ENCODE measurements around the gene GATC.
A peak's percentile ranks its signal among the peaks of the same experiment; 100 is the strongest.
"Not testable (repeated sequence)": the region's sequence is repeated elsewhere in the genome, so short reads cannot be mapped to it uniquely, and the experiment has no call there.

Gene GATC

DNA sequence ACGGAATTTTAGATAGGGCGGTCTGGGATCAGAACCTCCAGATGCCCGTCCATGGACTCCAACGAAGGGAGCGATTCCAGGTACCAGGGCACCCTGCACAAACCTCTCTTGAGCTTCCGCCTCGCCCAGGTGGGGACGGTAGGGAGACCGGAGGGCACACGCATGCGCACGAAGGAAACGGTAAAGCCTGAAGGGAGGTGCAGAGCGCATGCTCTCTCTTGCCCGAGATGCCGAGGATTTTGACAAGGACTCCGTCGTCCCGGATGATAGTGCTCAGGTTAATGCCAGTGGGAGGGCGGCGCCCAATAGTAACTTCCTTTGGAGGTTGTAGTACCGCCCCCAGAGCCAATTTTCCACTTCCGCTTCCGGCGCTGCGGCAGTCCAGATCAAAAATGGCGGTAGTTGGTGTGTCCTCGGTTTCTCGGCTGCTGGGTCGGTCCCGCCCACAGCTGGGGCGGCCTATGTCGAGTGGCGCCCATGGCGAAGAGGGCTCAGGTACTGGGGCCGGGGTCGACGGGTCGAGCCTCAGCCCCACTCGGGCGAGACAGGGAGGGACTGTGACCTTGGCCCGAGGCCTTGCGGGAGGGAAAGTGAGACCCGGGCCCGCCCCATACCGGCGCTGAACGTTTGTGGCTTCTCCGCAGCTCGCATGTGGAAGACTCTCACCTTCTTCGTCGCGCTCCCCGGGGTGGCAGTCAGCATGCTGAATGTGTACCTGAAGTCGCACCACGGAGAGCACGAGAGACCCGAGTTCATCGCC lies 8.3 kb upstream of the GATC start, which contains the start of gene COX6A1:
Gene COX6A1, plus strand, starts transcription at position 379 of the 760 bp plus-strand sequence. Its CDS starts 14 bp downstream, at position 393.
- peak; percentile 96 to 98 for DNase-seq (ENCODE audit: low read depth in 2 of 2)

DNA sequence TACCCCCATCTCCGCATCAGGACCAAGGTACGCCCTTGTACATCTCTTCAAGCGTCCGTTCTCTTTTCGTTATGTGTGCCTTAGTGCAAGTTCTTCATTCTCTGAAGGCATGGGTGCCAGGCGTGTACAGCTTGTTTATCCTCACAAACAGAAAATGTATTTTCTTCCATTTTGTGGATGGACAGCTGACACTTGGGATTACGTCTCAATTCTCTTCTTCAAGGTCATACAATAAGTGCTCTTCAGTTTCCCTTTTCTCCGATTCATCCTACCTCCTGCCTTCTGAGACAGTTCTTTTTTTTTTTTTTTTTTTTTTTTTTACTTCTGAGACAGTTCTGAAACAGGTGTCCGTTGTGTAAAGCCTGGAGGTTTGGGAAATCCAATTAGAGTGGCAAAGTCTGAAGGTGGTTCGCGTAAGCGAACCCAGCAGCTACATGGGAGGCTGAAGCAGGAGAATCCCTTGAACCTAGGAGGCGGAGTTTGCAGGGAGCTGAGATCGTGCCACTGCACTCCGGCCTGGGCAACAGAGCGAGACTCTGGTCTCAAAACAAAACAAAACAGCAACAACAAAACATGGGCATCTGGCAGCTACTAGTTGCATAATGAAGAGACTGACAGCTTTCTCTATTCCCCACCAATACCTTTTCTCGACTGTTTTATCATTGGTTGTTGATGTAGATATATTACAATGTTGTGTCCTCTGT lies 7.6 kb upstream of the GATC start:
- no peak for DNase-seq (ENCODE audit: low read depth in 2 of 2)

DNA sequence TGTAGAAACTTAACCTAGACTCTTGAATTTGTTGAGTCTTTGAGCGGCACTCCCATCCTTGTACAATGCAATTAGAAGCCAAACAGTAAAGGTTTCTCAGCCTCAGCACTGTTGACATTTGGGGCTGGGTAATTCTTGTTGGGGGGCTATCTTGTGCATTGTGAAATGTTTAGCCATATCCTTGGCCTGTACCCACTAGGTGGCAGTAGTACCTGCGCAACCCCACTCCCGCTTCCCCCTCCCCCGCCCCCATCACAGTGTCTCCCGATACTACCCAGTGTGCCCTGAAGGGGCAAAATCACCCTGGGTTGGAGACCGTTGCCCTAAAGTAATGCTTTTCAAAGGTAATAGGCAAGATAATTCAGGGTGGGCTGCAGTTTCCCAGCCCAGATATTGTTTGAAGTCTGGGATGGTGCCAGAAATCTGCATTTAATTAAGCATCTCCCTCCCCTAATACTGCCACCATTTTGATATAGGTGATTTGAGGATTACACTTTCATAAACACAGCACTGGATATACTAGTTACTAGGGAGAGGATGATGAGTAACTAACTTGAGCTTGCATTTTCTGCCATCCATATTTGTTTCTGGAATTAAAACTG lies 6.5 kb upstream of the GATC start:
- DNase-seq (ENCODE audit: low read depth in 2 of 2): peak; percentile 54 to 69

DNA sequence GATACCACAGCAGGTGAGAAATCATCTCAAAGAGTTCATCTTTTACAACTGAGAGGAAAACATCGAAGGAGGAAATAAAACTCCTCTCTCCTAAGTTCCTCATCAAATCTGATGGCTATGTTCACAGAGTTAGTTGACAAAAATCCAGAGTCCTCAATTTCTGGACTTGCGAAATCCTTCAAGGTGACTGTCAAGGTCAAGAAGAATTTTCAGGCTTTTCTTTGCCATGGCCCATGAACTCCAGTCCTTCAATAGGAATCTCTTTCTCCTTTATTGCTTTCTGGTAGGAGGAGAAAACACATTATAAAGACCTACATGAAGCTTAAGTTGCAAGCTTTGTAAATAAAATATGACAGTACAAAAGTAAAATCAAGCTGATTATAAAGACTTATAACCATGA lies 1.6 kb upstream of the GATC start:
- DNase-seq (ENCODE audit: low read depth in 2 of 2): no peak

DNA sequence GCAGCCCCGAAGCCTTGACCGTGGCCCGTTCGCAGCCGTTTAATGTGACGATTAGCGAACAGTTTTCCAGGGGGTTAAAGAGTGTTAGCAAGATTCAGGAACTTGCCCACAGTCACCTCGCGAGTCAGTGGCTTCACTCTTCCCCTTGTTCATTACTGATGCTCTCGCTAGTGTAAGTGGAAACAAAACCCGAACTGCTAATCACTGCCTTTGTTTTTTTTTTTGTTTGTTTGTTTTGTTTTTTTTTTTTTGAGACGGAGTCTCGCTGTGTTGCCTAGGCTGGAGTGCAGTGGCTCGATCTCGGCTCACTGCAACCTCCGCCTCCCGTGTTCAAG lies 567 bp downstream of the GATC start:
- not testable (repeated sequence) for DNase-seq (ENCODE audit: low read depth in 2 of 2)

DNA sequence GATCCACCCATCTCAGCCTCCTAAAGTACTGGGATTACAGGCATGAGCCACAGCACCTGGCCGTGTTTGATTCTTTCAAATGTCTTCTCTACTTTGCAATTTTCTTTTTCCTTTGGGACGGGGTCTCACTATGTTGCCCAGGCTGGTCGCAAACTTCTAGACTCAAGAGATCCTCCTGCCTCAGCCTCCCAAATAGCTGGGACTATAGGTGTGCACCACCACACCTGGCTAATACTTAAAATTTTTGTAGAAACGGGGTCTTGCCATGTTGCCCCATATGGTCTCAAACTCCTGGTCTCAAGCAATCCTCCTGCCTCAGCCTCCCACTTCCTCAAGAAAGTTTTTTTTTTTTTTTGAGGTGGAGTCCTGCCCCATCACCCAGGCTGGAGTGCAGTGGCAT lies 1.7 kb downstream of the GATC start:
- no peak for DNase-seq (ENCODE audit: low read depth in 2 of 2)

DNA sequence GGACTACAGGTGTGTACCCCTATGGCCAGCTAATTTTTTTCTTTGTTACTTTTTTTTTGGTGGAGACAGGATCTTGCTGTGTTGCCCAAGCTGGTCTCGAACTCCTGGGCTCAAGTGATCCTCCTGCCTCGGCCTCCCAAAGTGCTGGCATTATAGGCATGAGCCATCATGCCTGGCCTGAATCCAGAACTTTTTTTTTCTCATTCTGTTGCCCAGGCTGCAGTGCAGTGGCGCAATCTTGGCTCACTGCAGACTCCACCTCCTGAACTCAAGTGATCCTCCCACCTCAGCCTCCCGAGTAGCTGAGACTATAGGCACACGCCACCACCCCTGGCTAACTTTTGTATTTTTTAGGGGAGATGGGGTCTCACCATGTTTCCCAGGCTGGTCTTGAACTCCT lies 6.3 kb downstream of the GATC start:
- not testable (repeated sequence) for DNase-seq (ENCODE audit: low read depth in 2 of 2)

DNA sequence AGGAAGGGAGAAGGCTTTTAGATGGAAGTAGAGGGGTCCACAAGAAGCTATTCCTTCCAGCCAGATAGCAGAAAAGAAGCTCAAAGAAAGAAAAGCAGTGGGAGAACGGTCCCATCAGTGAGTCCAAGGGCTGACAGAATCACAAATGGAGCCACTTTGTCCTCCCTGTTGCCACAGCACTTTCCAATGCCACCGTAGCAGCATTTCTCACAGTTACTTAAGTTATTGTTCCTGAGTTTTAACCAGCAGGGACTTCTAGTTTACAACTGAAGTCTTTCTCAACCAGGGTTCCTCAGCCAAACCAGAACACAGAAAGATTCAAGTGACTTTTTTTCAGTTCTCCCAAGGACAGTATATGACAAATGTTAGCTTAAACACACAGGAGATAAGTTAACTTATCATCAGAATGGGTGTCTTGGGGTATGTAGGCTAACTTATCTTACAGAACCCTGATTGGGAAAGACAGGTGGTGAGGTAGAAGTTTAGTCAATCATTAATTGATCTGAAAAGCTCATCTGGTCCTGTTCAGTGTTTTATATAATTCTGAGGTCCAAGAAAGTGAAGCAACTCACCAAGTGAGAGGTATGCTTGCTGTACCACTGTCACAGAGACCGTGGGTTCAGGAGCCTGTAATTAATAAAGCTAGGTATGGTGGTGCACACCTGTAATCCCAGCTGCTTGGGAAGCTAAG lies 7.0 kb downstream of the GATC start:
- DNase-seq (ENCODE audit: low read depth in 2 of 2): no peak

DNA sequence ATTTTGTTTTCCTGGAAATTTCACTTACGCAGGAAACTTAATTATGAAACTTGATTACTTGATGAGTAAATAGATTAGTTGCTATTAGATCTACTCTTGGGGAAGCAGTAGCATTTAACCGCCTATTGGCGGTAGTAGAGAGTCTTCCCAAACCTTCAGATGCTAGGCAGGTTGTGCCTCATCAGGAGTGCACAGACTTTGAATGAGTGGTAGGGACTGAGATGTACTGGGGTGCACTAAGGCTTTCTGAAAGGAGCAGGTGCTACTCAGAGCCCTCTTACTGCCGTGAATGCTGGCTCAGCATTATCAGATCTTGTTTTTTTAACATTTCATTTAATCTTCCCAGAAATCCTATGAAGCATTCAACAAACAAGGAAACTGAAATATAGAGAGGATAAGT lies 7.7 kb downstream of the GATC start:
- DNase-seq (ENCODE audit: low read depth in 2 of 2): no peak

DNA sequence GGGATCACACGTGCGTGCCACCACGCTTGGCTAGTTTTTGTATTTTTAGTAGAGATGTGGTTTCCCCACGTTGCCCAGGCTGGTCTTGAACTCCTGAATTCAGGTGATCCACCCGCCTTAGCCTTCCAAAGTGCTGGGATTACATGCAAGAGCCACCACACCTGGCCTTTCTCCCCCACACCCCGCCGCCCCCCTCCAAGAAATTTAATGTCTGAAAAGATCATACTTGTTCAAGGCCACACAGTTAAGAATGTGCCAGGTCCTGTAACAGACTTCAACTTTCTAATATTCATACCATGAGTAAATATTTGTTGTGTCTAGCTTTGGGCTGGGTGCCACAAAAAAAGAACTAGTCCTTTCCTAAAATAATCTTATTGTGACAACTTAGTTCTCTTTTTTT lies 9.1 kb downstream of the GATC start:
- DNase-seq (ENCODE audit: low read depth in 2 of 2): no peak

DNA sequence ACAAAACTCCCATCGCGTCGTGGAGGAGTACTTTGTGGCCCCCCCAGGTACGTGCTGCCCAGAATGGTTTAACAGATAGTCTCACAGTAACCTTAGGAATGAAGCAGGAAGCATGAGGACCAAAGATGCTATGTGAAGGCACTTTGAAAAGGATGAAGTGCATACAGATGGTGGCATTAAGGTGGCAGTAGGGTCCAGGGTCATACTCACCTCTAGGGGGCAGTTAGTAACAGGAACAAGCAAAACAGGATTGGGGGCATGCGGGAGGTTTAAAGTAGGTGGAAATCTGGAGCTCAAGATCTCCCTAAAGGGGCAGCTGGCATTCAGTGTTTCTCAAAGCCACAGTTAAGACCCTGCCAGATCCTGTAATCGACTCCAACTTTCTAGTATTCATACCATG lies 10.9 kb downstream of the GATC start:
- no peak for DNase-seq (ENCODE audit: low read depth in 2 of 2)

DNA sequence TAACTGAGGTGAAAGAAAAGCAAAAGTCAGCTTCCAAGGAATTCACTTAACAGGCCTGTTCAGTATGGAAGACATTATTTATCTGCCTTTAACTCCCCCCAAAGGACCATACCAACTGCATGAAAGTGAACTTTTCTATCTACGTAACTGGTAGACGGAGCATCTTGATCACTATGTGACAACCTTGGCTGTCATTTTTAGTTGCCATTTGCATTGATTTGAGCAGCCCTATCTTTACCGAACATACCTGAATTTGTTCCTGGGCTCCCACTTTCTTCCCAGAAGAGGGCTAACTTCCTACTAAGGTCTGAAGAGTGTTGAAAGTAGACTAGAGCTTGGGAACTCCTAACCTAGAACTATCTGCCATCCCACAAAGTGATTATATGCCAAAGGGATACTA lies 13.9 kb downstream of the GATC start:
- DNase-seq (ENCODE audit: low read depth in 2 of 2): no peak

DNA sequence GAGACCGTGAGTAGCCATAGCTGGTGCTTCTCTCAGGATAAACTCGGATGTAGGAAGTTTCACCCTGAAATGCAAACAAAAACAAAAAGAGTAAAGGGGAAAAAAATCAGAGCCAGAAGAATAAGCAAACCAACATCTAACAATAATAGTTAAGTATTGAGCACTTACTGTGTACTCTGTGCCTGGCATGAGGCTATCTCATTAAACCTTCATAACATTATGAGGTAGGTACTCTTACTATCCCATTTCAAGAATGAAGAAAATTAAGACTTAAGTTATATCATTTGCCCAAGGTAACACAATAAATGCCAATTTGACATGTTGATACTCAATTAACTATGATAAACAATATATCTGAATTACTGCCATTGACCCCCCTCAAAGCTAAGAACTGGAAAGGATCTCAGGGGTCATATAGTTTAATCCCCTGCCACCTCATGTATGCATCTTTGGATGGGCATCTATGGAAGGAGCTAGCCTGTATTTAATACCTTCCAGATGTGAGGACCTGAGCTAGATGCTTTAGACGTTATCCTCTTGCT lies 15.9 kb downstream of the GATC start:
- no peak for DNase-seq (ENCODE audit: low read depth in 2 of 2)

DNA sequence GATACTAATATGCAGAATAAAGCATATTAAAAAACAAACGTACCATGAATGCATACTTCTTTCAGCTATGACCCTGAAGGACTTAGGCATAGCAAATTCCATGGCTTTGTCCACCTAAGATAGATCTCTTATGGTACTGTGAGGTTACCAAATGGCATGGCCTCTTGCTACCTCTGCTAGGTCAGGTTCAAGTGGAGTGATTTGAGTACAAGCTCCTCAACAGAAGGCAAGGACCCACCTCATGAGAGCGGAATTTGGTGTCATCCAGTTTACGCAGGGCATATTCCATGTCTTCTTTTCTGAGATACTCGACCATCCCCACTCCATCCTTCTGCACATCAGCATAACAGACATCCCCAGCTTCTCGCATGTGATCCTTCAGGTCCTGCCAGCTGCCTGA lies 17.5 kb downstream of the GATC start:
- DNase-seq (ENCODE audit: low read depth in 2 of 2): no peak

DNA sequence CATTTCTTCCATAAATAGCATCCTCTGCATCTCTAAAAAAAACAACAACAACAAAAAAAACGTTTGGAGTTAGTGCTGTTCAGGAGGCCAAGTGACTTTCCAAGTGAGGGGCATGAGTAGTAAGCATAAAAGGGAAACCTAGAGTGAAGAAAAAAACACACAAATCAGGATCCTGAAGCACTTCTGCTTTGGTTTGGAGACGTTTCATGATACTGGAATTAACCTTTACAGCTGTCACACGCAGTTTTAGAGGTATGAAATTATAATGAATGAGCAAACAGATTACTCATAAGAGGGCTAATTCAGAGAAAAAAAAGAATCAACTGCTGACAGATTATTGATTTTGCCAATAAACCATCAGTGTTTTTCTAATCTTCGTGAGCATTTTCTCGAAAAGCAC lies 19.5 kb downstream of the GATC start:
- DNase-seq (ENCODE audit: low read depth in 2 of 2): no peak

DNA sequence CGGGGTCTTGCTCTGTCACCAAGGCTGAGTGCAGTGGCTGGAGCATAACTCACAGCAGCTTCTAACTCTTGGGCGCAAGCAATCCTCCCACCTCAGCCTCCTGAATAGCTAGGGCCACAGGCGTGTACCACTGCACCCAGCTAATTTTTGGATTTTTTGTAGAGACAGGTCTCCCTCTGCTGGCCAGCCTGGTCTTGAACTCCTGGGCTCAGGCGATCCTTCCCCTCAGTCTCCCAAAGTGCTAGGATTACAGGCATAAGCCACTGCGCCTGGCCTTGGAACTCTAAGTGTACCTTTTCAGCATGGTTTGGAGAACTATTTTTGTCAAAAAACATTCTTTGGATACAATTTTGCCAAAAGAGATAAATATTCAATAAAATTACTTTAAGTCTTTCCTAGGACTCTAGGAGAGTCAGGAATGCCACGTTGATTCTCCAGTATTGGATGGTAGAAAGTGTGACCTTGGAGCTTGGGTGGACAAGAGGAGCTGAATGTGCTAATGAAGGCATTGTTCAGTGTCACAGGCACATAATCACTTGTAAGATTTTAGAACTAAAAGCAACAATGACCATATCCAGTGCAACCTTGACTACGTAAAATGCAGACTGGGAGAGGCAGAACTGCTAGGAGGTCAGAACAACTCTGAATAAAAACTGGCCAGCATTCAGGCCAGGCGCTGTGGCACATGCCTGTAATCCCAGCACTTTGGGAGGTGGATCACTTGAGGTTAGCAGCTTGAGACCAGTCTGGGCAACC lies 20.5 kb downstream of the GATC start:
- DNase-seq (ENCODE audit: low read depth in 2 of 2): no peak

DNA sequence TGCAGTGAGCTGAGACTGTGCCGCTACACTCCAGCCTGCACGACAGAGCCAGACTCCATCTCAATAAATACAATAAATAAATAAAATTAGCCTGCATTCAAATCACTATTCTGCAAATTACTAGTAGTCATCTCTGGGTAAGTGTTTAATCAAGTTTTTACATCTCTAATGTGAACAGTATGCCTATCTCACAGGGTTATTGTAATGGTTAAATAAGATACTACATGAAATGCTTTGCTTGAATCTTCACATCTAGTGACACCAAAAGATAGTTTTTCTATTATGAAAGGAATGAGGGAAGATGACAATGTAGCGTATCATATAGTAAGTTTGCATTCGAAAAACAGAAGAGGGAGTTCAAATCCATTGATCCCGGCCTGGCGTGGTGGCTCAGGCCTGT lies 21.2 kb downstream of the GATC start:
- DNase-seq (ENCODE audit: low read depth in 2 of 2): no peak

DNA sequence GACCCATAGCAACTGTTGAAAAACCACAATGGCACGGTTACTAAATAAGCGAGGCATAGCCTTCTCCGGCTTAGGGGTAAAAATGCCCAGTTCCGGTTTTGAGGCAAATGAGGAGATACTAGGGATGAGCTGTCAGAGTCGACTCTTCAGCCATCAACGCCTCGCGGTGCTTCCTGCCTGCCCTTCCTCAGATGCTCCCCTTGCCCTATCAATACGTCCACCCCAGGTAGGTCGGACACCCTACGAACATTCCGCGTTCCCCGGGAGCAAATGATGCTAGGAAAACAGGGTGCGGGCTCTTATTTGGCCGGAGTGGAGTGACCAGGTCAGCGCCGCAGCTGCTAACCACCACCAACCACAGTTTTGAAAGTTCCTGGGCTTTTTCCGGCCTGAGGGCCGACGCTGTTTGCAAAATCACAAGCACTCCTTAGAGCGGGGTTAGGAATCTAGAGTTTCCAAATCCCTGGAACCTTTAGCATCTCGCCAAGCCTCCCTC lies 22.1 kb downstream of the GATC start:
- no peak for DNase-seq (ENCODE audit: low read depth in 2 of 2)

DNA sequence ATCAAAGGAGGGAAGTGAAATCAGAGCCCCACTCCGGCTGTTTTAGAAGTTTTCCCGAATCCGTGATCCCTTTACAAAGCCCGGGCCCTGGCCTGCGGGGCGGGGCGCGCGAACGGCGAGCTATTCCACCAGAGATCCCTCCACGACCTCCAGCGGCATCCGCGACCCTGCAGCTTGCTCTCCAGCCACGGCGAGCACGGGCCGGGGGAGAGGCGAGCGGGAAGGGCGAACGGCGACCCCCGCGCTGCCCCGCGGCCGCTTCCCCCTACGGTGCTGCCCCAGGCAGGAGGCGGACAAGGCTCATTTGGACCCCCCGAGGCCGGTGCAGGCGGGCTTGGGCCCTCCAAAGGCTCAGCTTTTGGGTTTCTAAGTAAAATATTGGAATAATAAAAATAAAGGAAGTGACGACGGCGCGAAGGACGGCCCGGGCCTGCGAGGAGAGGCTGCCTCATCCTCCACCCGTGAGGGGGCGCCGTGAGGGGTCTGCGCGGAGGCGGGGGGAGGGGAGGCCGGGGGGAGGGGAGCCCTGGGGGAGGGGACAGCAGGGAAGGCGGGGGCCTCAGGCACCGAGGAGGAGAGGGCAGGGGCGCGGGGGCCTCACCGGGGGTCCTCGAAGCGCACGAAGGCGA lies 22.7 kb downstream of the GATC start:
- DNase-seq (ENCODE audit: low read depth in 2 of 2): no peak

DNA sequence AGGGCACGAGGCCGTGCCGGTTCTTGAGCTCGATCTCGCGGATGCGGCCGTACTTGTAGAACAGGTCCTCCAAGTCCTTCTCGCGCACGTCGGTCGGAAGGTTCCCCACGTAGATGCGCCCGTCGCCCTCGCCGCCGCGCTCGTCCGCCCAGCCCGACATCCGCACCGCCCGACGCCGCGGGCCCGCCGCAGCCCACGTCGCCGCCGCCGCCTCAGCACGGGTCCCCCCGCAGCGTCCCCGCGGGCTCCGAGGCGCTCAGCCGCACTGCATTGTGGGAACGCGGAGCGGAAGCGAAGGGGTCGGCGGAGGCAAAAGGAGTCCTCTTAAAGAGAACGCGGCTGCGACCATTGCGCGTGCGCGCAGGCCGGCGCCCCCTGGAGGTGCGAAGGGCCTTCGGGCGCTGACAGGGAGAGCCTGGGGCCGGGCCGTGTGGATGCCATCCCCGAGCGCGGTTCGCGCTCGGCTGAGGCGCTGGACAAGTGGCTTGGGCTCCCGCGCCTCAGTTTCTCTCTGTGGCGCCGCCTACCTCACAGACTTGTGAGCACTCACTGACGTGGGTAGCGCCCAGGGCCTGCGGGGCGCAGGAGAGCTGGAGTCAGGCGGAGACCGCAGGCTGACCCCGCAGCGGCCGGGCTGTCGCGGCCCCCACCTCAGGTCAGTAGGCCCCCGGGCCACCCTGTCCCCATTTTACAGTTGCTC lies 23.4 kb downstream of the GATC start, which contains the start of gene SRSF9:
Gene SRSF9, minus strand, starts transcription at position 299 of the 700 bp plus-strand sequence. Its CDS starts 139 bp downstream, at position 160.
- DNase-seq (ENCODE audit: low read depth in 2 of 2): peak; percentile 93 to 95

Measured in stimulated activated CD4-positive, alpha-beta T cell treated with anti-CD3 and anti-CD28 coated beads, Interleukin-15, amount 100 ng/mL, for 48 hours (primary cell).